Colonic mucosa (tissue), 4 donors: Measurements from ENCODE around the gene USP51. TPM values are rescaled to one million over a fixed set of nuclear protein-coding genes. Genes with fewer than 3 reads are reported as not detected.
"Not testable (repeated sequence)": the region's sequence is repeated elsewhere in the genome, so short reads cannot be mapped to it uniquely, and the experiment has no call there.

Source experiments
- DNase-seq: peaks from one replicate; pipeline ENCODE4 v3.0.0-alpha.2; 2020
- H3K27ac ChIP-seq: fragments of 200-600 bp; one replicate; pipeline ENCODE4 v1.8.0; 2021
- H3K27me3 ChIP-seq: fragments of 200-600 bp; one replicate; pipeline ENCODE4 v1.8.0; 2021
- H3K36me3 ChIP-seq: fragments of 200-600 bp; one replicate; pipeline ENCODE4 v1.8.0; 2021
- H3K4me1 ChIP-seq: fragments of 200-600 bp; one replicate; pipeline ENCODE4 v1.8.0; 2021; ENCODE audit warnings: mild to moderate bottlenecking
- H3K4me3 ChIP-seq: fragments of 200-600 bp; one replicate; pipeline ENCODE4 v1.8.0; 2021
- H3K9ac ChIP-seq, 2 donors: one replicate each; pipeline ENCODE4 v1.7.0; 2013; ENCODE audit warnings: control low read depth in 2 of 2, low read depth in 2 of 2, low read length in 2 of 2
- H3K9me3 ChIP-seq: fragments of 200-600 bp; one replicate; pipeline ENCODE4 v1.8.0; 2021
- CTCF ChIP-seq: fragments of 200-600 bp; IDR thresholded peaks from one replicate; pipeline ENCODE4 v1.8.0; 2022; ENCODE audit warnings: antibody characterized with exemption, mild to moderate bottlenecking
- intact Hi-C: fragments of 100-400 bp; cut with DNase I; formaldehyde crosslinking; loops from one replicate; pipeline ENCODE4 v1.14.1; 2022
- total RNA-seq, 2 donors: library from RNA; stranded (reverse); fragmentation: NEBNext Ultra II Directional in 1 of 2; extraction: Animal tissue kit (Norgen Biotek cat#: 25700) in 1 of 2; gene quantifications; one replicate each; pipeline ENCODE4 v1.2.1, GENCODE V29; 2021
- donor health status: healthy.
- donor health status: DM: no; HTN: no; CAD: no.
- donor health status: DM: no; HTN: no; CAD: no.

The USP51 gene
- total RNA-seq, 2 donors from 2014 or later, result 0.49 to 0.53 TPM

DNA sequence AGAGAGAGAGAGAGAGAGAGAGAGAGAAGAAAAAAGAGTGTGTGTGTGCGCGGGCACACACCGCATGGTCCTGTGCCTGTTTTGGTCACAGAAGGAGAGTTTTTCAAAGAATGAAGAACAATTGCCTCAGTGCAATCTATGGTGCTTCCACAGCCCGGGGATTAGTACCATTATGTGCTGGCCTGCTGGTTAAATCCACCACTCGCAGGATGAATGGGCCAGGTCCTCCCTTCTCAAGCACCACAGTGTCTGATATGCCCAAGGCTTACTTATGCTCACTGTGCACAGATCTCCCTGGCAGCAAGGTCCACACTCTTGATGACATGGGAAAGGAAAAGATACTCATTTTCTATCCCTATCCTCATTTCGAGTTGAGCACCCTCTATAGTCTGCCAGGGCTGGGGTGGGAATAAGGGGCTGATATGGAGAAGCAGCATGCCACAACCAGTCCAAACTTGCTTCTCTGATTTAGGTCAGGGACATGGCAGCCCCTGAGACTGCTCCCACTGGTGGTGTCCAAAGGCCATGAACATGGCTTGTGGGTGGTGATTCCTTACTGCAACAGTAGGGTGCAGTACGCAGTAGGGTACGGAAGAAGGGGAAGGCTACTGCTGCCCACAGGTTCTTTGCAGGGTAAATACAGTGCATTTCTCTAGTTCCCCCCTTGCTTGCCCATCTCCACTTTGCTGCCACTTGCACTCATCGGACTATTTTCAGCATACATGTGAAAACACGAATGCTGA is 18.9 kb upstream of the USP51 start:
- H3K4me1 ChIP-seq, H3K36me3 ChIP-seq, H3K9me3 ChIP-seq, H3K9ac ChIP-seq, intact Hi-C loops, H3K4me3 ChIP-seq, DNase-seq, H3K27me3 ChIP-seq, H3K27ac ChIP-seq: not testable (repeated sequence)

DNA sequence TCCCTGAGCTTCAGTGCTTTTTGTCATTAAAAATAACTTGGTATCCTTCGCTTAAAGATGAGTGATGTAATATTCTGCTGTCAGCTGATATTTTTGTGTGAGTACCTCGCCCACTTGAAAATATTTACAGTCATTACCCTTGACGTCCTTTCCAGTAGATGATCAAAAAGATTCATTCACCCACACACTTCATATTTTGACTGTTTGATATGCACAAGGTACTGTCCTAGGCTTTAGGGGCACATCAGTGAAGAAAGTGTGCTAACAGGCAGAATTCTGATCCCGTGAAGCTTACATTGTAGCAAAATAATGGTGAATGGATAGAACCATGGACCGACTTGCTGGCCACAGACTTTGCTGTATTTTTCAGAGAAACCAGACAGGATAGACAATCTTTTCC is 18.1 kb upstream of the USP51 start:
- DNase-seq, H3K27ac ChIP-seq, H3K9ac ChIP-seq, H3K36me3 ChIP-seq, H3K27me3 ChIP-seq, H3K9me3 ChIP-seq, H3K4me1 ChIP-seq, intact Hi-C loops, H3K4me3 ChIP-seq: not testable (repeated sequence)

- H3K4me1 ChIP-seq, H3K27me3 ChIP-seq, intact Hi-C loops, H3K9ac ChIP-seq, H3K36me3 ChIP-seq, DNase-seq, H3K9me3 ChIP-seq, H3K4me3 ChIP-seq, H3K27ac ChIP-seq: not testable (repeated sequence)
Measured at GRCh38 chrX:55507010-55507409, 17.4 kb upstream of the USP51 start.

GRCh38 chrX:55490974-55491373 is 1.3 kb upstream of the USP51 start:
- DNase-seq, result no peak
- H3K27ac ChIP-seq, result no peak overlapping the region
- H3K27me3 ChIP-seq, result no peaks in the 10 kb centered on the region
- intact Hi-C loops, result no loop called here
- no peaks in the 10 kb centered on the region for H3K9me3 ChIP-seq
- H3K4me3 ChIP-seq, result no peak overlapping the region
- no peak for TF ChIP-seq CTCF
- no peak overlapping the region for H3K9ac ChIP-seq
- H3K4me1 ChIP-seq, result no peaks in the 10 kb centered on the region
- H3K36me3 ChIP-seq, result no peaks in the 10 kb centered on the region

GRCh38 chrX:55490121-55490520 is 473 bp upstream of the USP51 start:
- Histone ChIP-seq H3K4me3 (peak overlapping the region; percentile 46), H3K27me3 (no peaks in the 10 kb centered on the region), H3K4me1 (no peaks in the 10 kb centered on the region), H3K27ac (peak overlapping the region; percentile 74), H3K36me3 (no peaks in the 10 kb centered on the region), H3K9me3 (no peaks in the 10 kb centered on the region), H3K9ac (peak overlapping the region; percentile 52 to 64)
- no peak for TF ChIP-seq CTCF
- no peak for DNase-seq
- intact Hi-C loops, result no loop called here

GRCh38 chrX:55488593-55489313 is 895 bp downstream of the USP51 start:
- Histone ChIP-seq H3K36me3 (no peaks in the 10 kb centered on the region), H3K4me3 (peak overlapping the region; percentile 46), H3K9ac (peak overlapping the region; percentile 41 to 64), H3K27me3 (no peaks in the 10 kb centered on the region), H3K27ac (peak overlapping the region; percentile 74), H3K4me1 (no peaks in the 10 kb centered on the region), H3K9me3 (no peaks in the 10 kb centered on the region)
- intact Hi-C loops, result no loop called here
- DNase-seq, result peak; percentile 60
- no peak for TF ChIP-seq CTCF
